H9 (cell line): ENCODE results near the gene CHCHD3. TPM values are rescaled to one million over a fixed set of nuclear protein-coding genes. Genes with fewer than 3 reads are reported as not detected.

Experiments used
- DNase-seq: peaks from one replicate; pipeline ENCODE4 v3.0.0-alpha.2; 2017
- H2AFZ ChIP-seq: one replicate; pipeline ENCODE4 v1.6.1; 2013; ENCODE audit warnings: mild to moderate bottlenecking, low read length, control low read depth, moderate library complexity
- H2AK5ac ChIP-seq: 2 replicates; pipeline ENCODE4 v1.6.1; 2013; ENCODE audit warnings: low read length, control low read depth, mixed read lengths; ENCODE audit not compliant: insufficient read length
- H2BK120ac ChIP-seq: one replicate; pipeline ENCODE4 v1.6.1; 2013; ENCODE audit warnings: low read depth, mild to moderate bottlenecking, low read length, control low read depth, inconsistent platforms; ENCODE audit not compliant: poor library complexity, severe bottlenecking
- H2BK12ac ChIP-seq: 2 replicates; pipeline ENCODE4 v1.6.1; 2013; ENCODE audit warnings: low read length, control low read depth, mixed read lengths, low read depth; ENCODE audit not compliant: insufficient read length
- H2BK15ac ChIP-seq: 2 replicates; pipeline ENCODE4 v1.6.1; 2013; ENCODE audit warnings: low read depth, low read length, control low read depth
- H2BK20ac ChIP-seq: one replicate; pipeline ENCODE4 v1.6.1; 2013; ENCODE audit warnings: low read depth, mild to moderate bottlenecking, low read length, control low read depth, inconsistent platforms; ENCODE audit not compliant: poor library complexity, severe bottlenecking
- H2BK5ac ChIP-seq: 2 replicates; pipeline ENCODE4 v1.6.1; 2013; ENCODE audit warnings: low read length, control low read depth, mixed read lengths; ENCODE audit not compliant: insufficient read length
- H3K14ac ChIP-seq: 2 replicates; pipeline ENCODE4 v1.6.1; 2013; ENCODE audit warnings: low read length, control low read depth; ENCODE audit not compliant: insufficient read depth
- H3K18ac ChIP-seq: 2 replicates; pipeline ENCODE4 v1.6.1; 2013; ENCODE audit warnings: low read depth, mild to moderate bottlenecking, mixed read lengths, low read length, control low read depth; ENCODE audit not compliant: insufficient read length
- H3K23ac ChIP-seq: 2 replicates; pipeline ENCODE4 v1.6.1; 2013; ENCODE audit warnings: low read length, control low read depth, mixed read lengths, low read depth; ENCODE audit not compliant: insufficient read length
- H3K23me2 ChIP-seq: 2 replicates; pipeline ENCODE4 v1.6.1; 2013; ENCODE audit warnings: low read depth, mild to moderate bottlenecking, mixed read lengths, low read length, control low read depth; ENCODE audit not compliant: insufficient read length, poor library complexity, severe bottlenecking
- H3K27ac ChIP-seq: 2 replicates; pipeline ENCODE4 v1.5.1; 2013; ENCODE audit warnings: low read length, control low read depth, mixed read lengths, low read depth; ENCODE audit not compliant: insufficient read length
- H3K27me3 ChIP-seq: 2 replicates; pipeline ENCODE4 v1.6.1; 2013; ENCODE audit warnings: low read length, control low read depth, inconsistent platforms; ENCODE audit not compliant: insufficient read depth
- H3K4ac ChIP-seq: 2 replicates; pipeline ENCODE4 v1.6.1; 2013; ENCODE audit warnings: low read depth, mild to moderate bottlenecking, control low read depth, inconsistent platforms, low read length, moderate library complexity
- H3K4me1 ChIP-seq: 2 replicates; pipeline ENCODE4 v1.6.1; 2013; ENCODE audit warnings: low read length, control low read depth, inconsistent platforms; ENCODE audit not compliant: insufficient read depth
- H3K4me2 ChIP-seq: 2 replicates; pipeline ENCODE4 v1.6.1; 2013; ENCODE audit warnings: low read length, control low read depth, mixed read lengths; ENCODE audit not compliant: insufficient read length, insufficient read depth
- H3K56ac ChIP-seq: 2 replicates; pipeline ENCODE4 v1.6.1; 2013; ENCODE audit warnings: low read depth, mild to moderate bottlenecking, mixed read lengths, low read length, control low read depth; ENCODE audit not compliant: insufficient read length
- H3K79me1 ChIP-seq: 2 replicates; pipeline ENCODE4 v1.6.1; 2013; ENCODE audit warnings: low read depth, mild to moderate bottlenecking, moderate library complexity, low read length, control low read depth, inconsistent platforms; ENCODE audit not compliant: insufficient read depth, poor library complexity, severe bottlenecking
- H3K79me2 ChIP-seq: 2 replicates; pipeline ENCODE4 v1.6.1; 2013; ENCODE audit warnings: low read length, control low read depth, inconsistent platforms; ENCODE audit not compliant: insufficient read depth
- H3K9ac ChIP-seq: 2 replicates; pipeline ENCODE4 v1.6.1; 2013; ENCODE audit warnings: low read length, control low read depth, mixed read lengths; ENCODE audit not compliant: insufficient read length; ENCODE audit errors: extremely low read depth
- H3K9me3 ChIP-seq: one replicate; pipeline ENCODE4 v1.6.1; 2013; ENCODE audit warnings: low read depth, low read length, inconsistent platforms; ENCODE audit not compliant: control insufficient read depth
- H3T11ph ChIP-seq: one replicate; pipeline ENCODE4 v1.6.1; 2013; ENCODE audit warnings: mild to moderate bottlenecking, low read length, control low read depth, inconsistent platforms
- H4K20me1 ChIP-seq: one replicate; pipeline ENCODE4 v1.6.1; 2013; ENCODE audit not compliant: control insufficient read depth, insufficient read length, insufficient read depth
- H4K5ac ChIP-seq: 2 replicates; pipeline ENCODE4 v1.6.1; 2013; ENCODE audit warnings: low read depth, mild to moderate bottlenecking, mixed read lengths, low read length, control low read depth; ENCODE audit not compliant: insufficient read length
- H4K8ac ChIP-seq: replicated peaks from 2 replicates; pipeline ENCODE4 v1.6.1; 2013; ENCODE audit warnings: low read length, control low read depth, mixed read lengths, low read depth; ENCODE audit not compliant: insufficient read length
- H4K91ac ChIP-seq: 2 replicates; pipeline ENCODE4 v1.6.1; 2013; ENCODE audit warnings: low read depth, mild to moderate bottlenecking, moderate library complexity, mixed read lengths, low read length, control low read depth; ENCODE audit not compliant: insufficient read length
- H3K27ac Mint-ChIP-seq, 3 experiments: 2 replicates in 2 of 3; 3 replicates in 1 of 3; pipeline ENCODE4 v1.8.0; 2020 to 2021; ENCODE audit warnings: mixed read lengths in 3 of 3, mild to moderate bottlenecking in 1 of 3, moderate library complexity in 1 of 3
- H3K27me3 Mint-ChIP-seq: 2 replicates; pipeline ENCODE4 v1.8.0; 2021; ENCODE audit warnings: low read depth, mild to moderate bottlenecking, moderate library complexity, mixed read lengths
- H3K36me3 Mint-ChIP-seq, 3 experiments: 2 replicates in 2 of 3; 3 replicates in 1 of 3; pipeline ENCODE4 v1.8.0; 2020 to 2021; ENCODE audit warnings: low read depth in 3 of 3, mixed read lengths in 3 of 3; ENCODE audit not compliant: insufficient read depth in 1 of 3
- H3K4me1 Mint-ChIP-seq, 2 experiments: 2 replicates each; pipeline ENCODE4 v1.8.0; 2020; ENCODE audit warnings: mixed read lengths in 2 of 2
- H3K4me3 Mint-ChIP-seq, 2 experiments: 2 replicates in 1 of 2; 3 replicates in 1 of 2; pipeline ENCODE4 v1.8.0; 2020 to 2021; ENCODE audit warnings: mild to moderate bottlenecking in 2 of 2, mixed read lengths in 2 of 2, moderate library complexity in 1 of 2
- H3K9me3 Mint-ChIP-seq, 2 experiments: 2 replicates in 1 of 2; 3 replicates in 1 of 2; pipeline ENCODE4 v1.8.0; 2020; ENCODE audit warnings: mild to moderate bottlenecking in 2 of 2, mixed read lengths in 2 of 2, moderate library complexity in 1 of 2
- total RNA-seq: library from RNA; stranded (reverse); gene quantifications from 2 replicates; pipeline ENCODE4 v1.2.1, GENCODE V29; 2021
- TF ChIP-seq, protein P1 (sequence below): fragments of 200-600 bp; sonication (generic); conservative IDR thresholded peaks from 3 replicates; pipeline ENCODE4 v1.8.0; 2021; ENCODE audit warnings: antibody characterized with exemption, mild to moderate bottlenecking

The CHCHD3 gene
- total RNA-seq, 1 experiment from 2014 or later = 104 TPM

DNA sequence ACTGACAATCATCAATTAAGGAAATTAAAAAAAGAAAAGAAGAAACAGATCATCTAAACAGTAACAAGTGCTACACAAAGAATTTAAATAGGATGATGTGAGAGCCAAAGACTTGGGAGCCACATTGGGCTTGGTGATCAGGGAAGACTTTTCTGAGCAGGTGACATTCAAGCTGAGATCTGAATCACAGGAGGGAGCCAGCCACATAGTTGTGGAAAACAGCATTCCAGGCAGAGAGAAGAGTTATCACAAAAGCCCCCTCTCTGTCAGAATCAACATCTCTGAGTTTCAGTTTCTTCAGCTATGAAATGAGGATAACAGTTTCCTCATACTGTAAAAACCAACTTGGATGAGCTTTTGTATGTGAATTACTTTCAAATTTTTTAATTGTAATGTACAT is 336.4 kb downstream of the CHCHD3 start:
- Histone ChIP-seq H2BK12ac (no peak overlapping the region), H3K4me1 (no peaks in the 10 kb centered on the region), H2BK20ac (no peak overlapping the region), H3K27ac (no peak overlapping the region), H3K9ac (no peak overlapping the region), H2AFZ (no peak overlapping the region), H3K9me3 (no peaks in the 10 kb centered on the region), H3T11ph (no peak overlapping the region), H2BK5ac (no peak overlapping the region), H3K56ac (no peak overlapping the region), H2AK5ac (no peak overlapping the region), H2BK120ac (no peak overlapping the region), H3K79me2 (no peaks in the 10 kb centered on the region), H4K8ac (no peak overlapping the region), H3K23me2 (no peaks in the 10 kb centered on the region), H3K14ac (no peak overlapping the region), H3K79me1 (no peaks in the 10 kb centered on the region), H3K4ac (no peak overlapping the region), H3K4me2 (no peak overlapping the region), H4K20me1 (no peaks in the 10 kb centered on the region), H2BK15ac (no peak overlapping the region), H4K91ac (no peak overlapping the region), H3K18ac (no peak overlapping the region), H4K5ac (no peak overlapping the region), H3K23ac (no peak overlapping the region), H3K27me3 (no peaks in the 10 kb centered on the region)
- Mint-ChIP-seq H3K4me1 (peaks cover 6 to 9% of the 10 kb centered on the region in 2 experiments), H3K27me3 (peaks cover 2% of the 10 kb centered on the region; the same call in 1 of the 2 replicates), H3K36me3 (peaks cover 6 to 10% (median 8%) of the 10 kb centered on the region in 3 experiments; a peak in 5 of 7 replicates), H3K4me3 (no peak overlapping the region), H3K9me3 (peaks cover 13 to 19% of the 10 kb centered on the region in 2 experiments), H3K27ac (no peak overlapping the region)
- DNase-seq = no peak
- TF ChIP-seq, protein P1, sequence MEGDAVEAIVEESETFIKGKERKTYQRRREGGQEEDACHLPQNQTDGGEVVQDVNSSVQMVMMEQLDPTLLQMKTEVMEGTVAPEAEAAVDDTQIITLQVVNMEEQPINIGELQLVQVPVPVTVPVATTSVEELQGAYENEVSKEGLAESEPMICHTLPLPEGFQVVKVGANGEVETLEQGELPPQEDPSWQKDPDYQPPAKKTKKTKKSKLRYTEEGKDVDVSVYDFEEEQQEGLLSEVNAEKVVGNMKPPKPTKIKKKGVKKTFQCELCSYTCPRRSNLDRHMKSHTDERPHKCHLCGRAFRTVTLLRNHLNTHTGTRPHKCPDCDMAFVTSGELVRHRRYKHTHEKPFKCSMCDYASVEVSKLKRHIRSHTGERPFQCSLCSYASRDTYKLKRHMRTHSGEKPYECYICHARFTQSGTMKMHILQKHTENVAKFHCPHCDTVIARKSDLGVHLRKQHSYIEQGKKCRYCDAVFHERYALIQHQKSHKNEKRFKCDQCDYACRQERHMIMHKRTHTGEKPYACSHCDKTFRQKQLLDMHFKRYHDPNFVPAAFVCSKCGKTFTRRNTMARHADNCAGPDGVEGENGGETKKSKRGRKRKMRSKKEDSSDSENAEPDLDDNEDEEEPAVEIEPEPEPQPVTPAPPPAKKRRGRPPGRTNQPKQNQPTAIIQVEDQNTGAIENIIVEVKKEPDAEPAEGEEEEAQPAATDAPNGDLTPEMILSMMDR = no peak
